ENCODE results near the gene RNU1-2. TPM values are rescaled to one million over a fixed set of nuclear protein-coding genes. Genes with fewer than 3 reads are reported as not detected.
A peak's percentile ranks its signal among the peaks of the same experiment; 100 is the strongest.
"Not testable (repeated sequence)": the region's sequence is repeated elsewhere in the genome, so short reads cannot be mapped to it uniquely, and the experiment has no call there.

The RNU1-2 gene
- total and polyA plus RNA-seq, 2 donors: 17,380 TPM; not detected in 1

GRCh38 chr1:16904560-16905109 is 8.9 kb downstream of the RNU1-2 start:
- Histone ChIP-seq H3K36me3 (ENCODE audit: control insufficient read depth in 2 of 2, insufficient read depth in 2 of 2, low read length in 1 of 2) (no peaks in the 10 kb centered on the region), H3K27ac (ENCODE audit: low read depth in 1 of 2, low read length in 1 of 2) (peak overlapping the region; percentile 96 to 99), H3K9me3 (ENCODE audit: control insufficient read depth in 2 of 2, insufficient read depth in 1 of 2, low read length in 1 of 2) (peaks cover 0 to 18% of the 10 kb centered on the region in 2 donors), H3K4me3 (ENCODE audit: low read length in 2 of 2) (peak overlapping the region; percentile 40 to 61), H3K27me3 (ENCODE audit: control insufficient read depth in 2 of 2, insufficient read depth in 1 of 2, low read length in 1 of 2) (no peaks in the 10 kb centered on the region), H3K4me1 (ENCODE audit: control insufficient read depth in 2 of 2, insufficient read depth in 2 of 2, low read length in 2 of 2) (peaks cover 7 to 52% of the 10 kb centered on the region in 2 donors)
- peak; percentile 95 to 100 (median 99) for DNase-seq (ENCODE audit: low read depth in 6 of 9, low spot score in 9 of 9)
- WGBS: under 1% methylated on average over 27 of the region's 27 CpGs

DNA sequence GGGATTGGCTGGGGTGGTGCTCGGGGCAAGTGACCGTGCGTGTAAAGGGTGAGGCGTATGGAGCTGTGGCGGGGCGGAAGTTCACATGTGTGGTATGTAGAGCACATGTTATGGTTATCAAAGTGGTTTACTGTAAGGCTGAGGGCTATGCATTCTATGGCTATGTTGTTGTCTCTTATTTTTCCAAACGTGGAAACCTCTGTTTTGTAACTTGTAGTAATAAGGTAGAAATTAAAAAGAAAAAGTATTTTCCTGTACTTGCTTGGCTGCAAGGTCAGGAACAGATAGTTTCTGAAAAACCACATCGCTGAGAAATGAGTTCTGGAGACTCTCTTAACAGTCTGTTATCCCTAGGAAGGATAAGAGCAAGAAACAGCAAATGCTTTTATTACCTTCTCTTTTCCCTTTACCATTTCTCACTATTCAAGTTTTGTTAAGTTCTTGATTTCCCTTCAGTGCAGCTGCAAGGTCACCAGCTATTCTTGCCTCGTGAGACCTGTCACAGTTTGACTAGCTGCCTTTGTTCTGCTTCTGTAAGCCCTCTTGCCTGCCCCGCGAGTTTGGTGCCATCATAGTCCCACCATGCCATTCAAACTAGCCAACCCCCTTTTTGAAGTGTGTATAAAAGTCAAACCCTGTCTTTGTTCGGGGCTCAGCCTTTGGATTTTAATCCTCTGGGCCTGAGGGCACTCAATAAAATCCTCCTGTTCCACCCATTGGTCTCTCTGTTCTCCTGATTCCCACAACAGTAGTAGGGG is 9.5 kb downstream of the RNU1-2 start:
- 8% methylated on average over 12 of the region's 12 CpGs for WGBS
- H3K4me1 ChIP-seq (ENCODE audit: control insufficient read depth in 2 of 2, insufficient read depth in 2 of 2, low read length in 2 of 2): peaks cover 7 to 52% of the 10 kb centered on the region in 2 donors
- DNase-seq (ENCODE audit: low read depth in 6 of 9, low spot score in 9 of 9): peak in 1 of 9 donors; percentile 80
- H3K27me3 ChIP-seq (ENCODE audit: control insufficient read depth in 2 of 2, insufficient read depth in 1 of 2, low read length in 1 of 2): no peaks in the 10 kb centered on the region
- H3K36me3 ChIP-seq (ENCODE audit: control insufficient read depth in 2 of 2, insufficient read depth in 2 of 2, low read length in 1 of 2): no peaks in the 10 kb centered on the region
- H3K27ac ChIP-seq (ENCODE audit: low read depth in 1 of 2, low read length in 1 of 2): peak overlapping the region; percentile 96 to 99
- H3K4me3 ChIP-seq (ENCODE audit: low read length in 2 of 2): peak overlapping the region; percentile 40 to 61
- H3K9me3 ChIP-seq (ENCODE audit: control insufficient read depth in 2 of 2, insufficient read depth in 1 of 2, low read length in 1 of 2): peaks cover 0 to 18% of the 10 kb centered on the region in 2 donors

DNA sequence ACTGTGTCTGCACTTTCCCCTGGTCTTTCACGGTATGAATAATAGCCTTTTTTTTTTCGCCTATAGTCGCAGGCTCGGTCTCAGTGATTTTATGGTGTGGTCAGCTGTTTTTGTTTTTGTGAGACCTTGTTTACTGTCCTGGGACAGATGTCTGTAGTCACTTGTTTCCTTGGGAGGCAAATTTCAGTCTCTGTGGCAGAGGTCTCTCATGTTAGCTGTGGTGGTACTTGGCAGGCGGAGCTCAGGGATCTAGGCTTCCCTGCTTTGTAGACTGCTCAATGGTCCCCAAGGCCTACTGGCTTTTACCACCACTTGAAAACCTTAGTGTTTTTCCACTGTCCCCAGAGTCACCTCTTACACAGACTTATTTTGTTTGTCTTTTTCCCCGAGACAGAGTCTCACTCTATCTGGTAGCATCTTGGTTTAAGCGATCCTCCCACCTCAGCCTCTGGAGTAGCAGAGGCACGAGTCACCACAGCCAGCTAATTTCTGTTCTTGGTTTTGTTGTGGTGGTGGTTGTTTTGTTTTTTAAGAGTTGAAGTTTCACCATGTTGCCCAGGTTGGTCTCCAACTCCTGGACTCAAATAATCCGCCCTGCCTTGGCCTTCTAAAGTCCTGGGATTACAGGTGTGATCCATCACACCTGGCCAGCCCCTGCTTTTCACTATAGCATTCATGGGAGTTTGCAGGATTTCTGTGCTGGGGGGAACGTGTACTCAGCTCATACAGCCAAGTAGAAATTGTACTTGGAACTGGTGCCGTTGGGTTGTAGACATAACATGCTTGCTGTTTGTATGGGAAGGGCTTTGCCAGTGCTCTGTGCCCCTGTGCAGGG is 10.3 kb downstream of the RNU1-2 start:
- no peak for DNase-seq (ENCODE audit: low read depth in 6 of 9, low spot score in 9 of 9)
- peak overlapping the region; percentile 96 to 99 for H3K27ac ChIP-seq (ENCODE audit: low read depth in 1 of 2, low read length in 1 of 2)
- WGBS: 86% methylated on average over 11 of the region's 11 CpGs

GRCh38 chr1:16906873-16907272 is 11.1 kb downstream of the RNU1-2 start:
- no peaks in the 10 kb centered on the region for H3K36me3 ChIP-seq (ENCODE audit: control insufficient read depth in 2 of 2, insufficient read depth in 2 of 2, low read length in 1 of 2)
- WGBS: 92% methylated on average over 4 of the region's 4 CpGs
- peak overlapping the region in 1 of 2 donors; percentile 96 for H3K27ac ChIP-seq (ENCODE audit: low read depth in 1 of 2, low read length in 1 of 2)
- DNase-seq (ENCODE audit: low read depth in 6 of 9, low spot score in 9 of 9): no peak
- peaks cover 4 to 43% of the 10 kb centered on the region in 2 donors for H3K4me1 ChIP-seq (ENCODE audit: control insufficient read depth in 2 of 2, insufficient read depth in 2 of 2, low read length in 2 of 2)
- H3K27me3 ChIP-seq (ENCODE audit: control insufficient read depth in 2 of 2, insufficient read depth in 1 of 2, low read length in 1 of 2): peaks cover 0 to 3% of the 10 kb centered on the region in 2 donors
- no peak overlapping the region for H3K4me3 ChIP-seq (ENCODE audit: low read length in 2 of 2)
- peaks cover 0 to 18% of the 10 kb centered on the region in 2 donors for H3K9me3 ChIP-seq (ENCODE audit: control insufficient read depth in 2 of 2, insufficient read depth in 1 of 2, low read length in 1 of 2)

More for the DNA sequence above, 10.3 kb downstream of the RNU1-2 start:
- no peaks in the 10 kb centered on the region for H3K27me3 ChIP-seq (ENCODE audit: control insufficient read depth in 2 of 2, insufficient read depth in 1 of 2, low read length in 1 of 2)
- H3K9me3 ChIP-seq (ENCODE audit: control insufficient read depth in 2 of 2, insufficient read depth in 1 of 2, low read length in 1 of 2): peaks cover 0 to 18% of the 10 kb centered on the region in 2 donors
- H3K36me3 ChIP-seq (ENCODE audit: control insufficient read depth in 2 of 2, insufficient read depth in 2 of 2, low read length in 1 of 2): no peaks in the 10 kb centered on the region
- H3K4me3 ChIP-seq (ENCODE audit: low read length in 2 of 2): no peak overlapping the region
- H3K4me1 ChIP-seq (ENCODE audit: control insufficient read depth in 2 of 2, insufficient read depth in 2 of 2, low read length in 2 of 2): peaks cover 5 to 48% of the 10 kb centered on the region in 2 donors

GRCh38 chr1:16907870-16908758 is 12.3 kb downstream of the RNU1-2 start:
- peaks cover 0 to 8% of the 10 kb centered on the region in 2 donors for H3K27me3 ChIP-seq (ENCODE audit: control insufficient read depth in 2 of 2, insufficient read depth in 1 of 2, low read length in 1 of 2)
- H3K9me3 ChIP-seq (ENCODE audit: control insufficient read depth in 2 of 2, insufficient read depth in 1 of 2, low read length in 1 of 2): peaks cover 0 to 18% of the 10 kb centered on the region in 2 donors
- no peak overlapping the region for H3K27ac ChIP-seq (ENCODE audit: low read depth in 1 of 2, low read length in 1 of 2)
- no peak for DNase-seq (ENCODE audit: low read depth in 6 of 9, low spot score in 9 of 9)
- no peak overlapping the region for H3K4me3 ChIP-seq (ENCODE audit: low read length in 2 of 2)
- WGBS: 94% methylated on average over 15 of the region's 15 CpGs
- H3K36me3 ChIP-seq (ENCODE audit: control insufficient read depth in 2 of 2, insufficient read depth in 2 of 2, low read length in 1 of 2): no peaks in the 10 kb centered on the region
- peaks cover 5 to 52% of the 10 kb centered on the region in 2 donors for H3K4me1 ChIP-seq (ENCODE audit: control insufficient read depth in 2 of 2, insufficient read depth in 2 of 2, low read length in 2 of 2)

DNA sequence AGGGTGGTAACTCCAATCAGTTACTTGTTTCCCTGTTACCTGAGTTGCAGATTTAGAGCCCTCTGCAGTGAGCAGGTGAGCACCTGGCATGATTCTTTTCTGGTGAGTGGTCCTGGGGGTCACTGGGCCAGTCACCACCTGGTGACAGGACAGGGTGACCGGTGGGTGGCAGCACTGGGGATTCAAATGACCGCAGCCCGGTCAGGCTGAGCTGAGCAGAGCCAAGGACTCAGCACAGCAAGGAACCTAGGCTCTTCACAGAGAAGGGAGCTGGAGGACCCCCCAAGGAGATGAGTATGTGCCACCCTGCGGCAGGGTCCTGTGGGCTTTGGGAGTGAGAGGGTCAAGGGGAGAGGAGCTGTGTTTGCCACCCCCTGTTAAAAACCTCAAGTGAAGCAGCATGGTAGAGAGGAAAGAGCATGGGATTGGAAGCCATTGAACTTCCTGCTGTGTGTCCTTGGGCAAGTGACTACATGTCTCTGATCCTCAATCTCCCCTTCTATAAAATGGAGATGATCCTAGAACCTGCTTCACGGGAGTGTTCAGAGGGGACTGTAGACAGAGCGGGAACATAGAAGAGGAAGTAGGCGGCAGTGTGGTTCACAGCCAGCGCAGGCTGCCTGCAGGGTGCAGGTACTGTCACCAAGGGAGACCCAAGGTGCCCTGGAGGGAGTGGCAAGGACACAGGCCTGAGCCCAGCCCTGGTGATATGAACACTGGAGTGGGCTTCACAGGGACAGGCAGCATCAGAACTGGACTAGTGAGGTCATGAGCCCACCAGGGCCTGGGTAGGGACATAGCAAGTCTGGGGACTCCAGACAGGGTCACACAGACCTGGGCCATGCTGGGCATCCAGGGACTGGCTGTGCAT is 16.3 kb downstream of the RNU1-2 start:
- Histone ChIP-seq H3K4me1 (ENCODE audit: control insufficient read depth in 2 of 2, insufficient read depth in 2 of 2, low read length in 2 of 2) (peaks cover 7 to 30% of the 10 kb centered on the region in 2 donors), H3K27me3 (ENCODE audit: control insufficient read depth in 2 of 2, insufficient read depth in 1 of 2, low read length in 1 of 2) (peaks cover 0 to 18% of the 10 kb centered on the region in 2 donors)
- not testable (repeated sequence) for H3K4me3 ChIP-seq (ENCODE audit: low read length in 2 of 2); H3K36me3 ChIP-seq (ENCODE audit: control insufficient read depth in 2 of 2, insufficient read depth in 2 of 2, low read length in 1 of 2); DNase-seq (ENCODE audit: low read depth in 6 of 9, low spot score in 9 of 9); H3K27ac ChIP-seq (ENCODE audit: low read depth in 1 of 2, low read length in 1 of 2); H3K9me3 ChIP-seq (ENCODE audit: control insufficient read depth in 2 of 2, insufficient read depth in 1 of 2, low read length in 1 of 2)
- WGBS: 93% methylated on average over 8 of the region's 8 CpGs

- not testable (repeated sequence) for H3K4me3 ChIP-seq (ENCODE audit: low read length in 2 of 2); H3K27ac ChIP-seq (ENCODE audit: low read depth in 1 of 2, low read length in 1 of 2)
These were observed 17.0 kb downstream of the RNU1-2 start for GRCh38 chr1:16912742-16913141.

More at GRCh38 chr1:16912742-16913141, 17.0 kb downstream of the RNU1-2 start:
- peaks cover 7 to 28% of the 10 kb centered on the region in 2 donors for H3K4me1 ChIP-seq (ENCODE audit: control insufficient read depth in 2 of 2, insufficient read depth in 2 of 2, low read length in 2 of 2)
- peaks cover 0 to 18% of the 10 kb centered on the region in 2 donors for H3K27me3 ChIP-seq (ENCODE audit: control insufficient read depth in 2 of 2, insufficient read depth in 1 of 2, low read length in 1 of 2)
- 39% methylated on average over 8 of the region's 8 CpGs for WGBS
- not testable (repeated sequence) for H3K9me3 ChIP-seq (ENCODE audit: control insufficient read depth in 2 of 2, insufficient read depth in 1 of 2, low read length in 1 of 2); H3K36me3 ChIP-seq (ENCODE audit: control insufficient read depth in 2 of 2, insufficient read depth in 2 of 2, low read length in 1 of 2); DNase-seq (ENCODE audit: low read depth in 6 of 9, low spot score in 9 of 9)
